ENCODE results near the gene MAD1L1. TPM values are rescaled to one million over a fixed set of nuclear protein-coding genes. Genes with fewer than 3 reads are reported as not detected.

MAD1L1 gene
- total and polyA plus RNA-seq, 2 donors (not counting 1 experiment from before 2014, with no cell fraction given): 9.8 to 29.4 TPM

GRCh38 chr7:2001601-2002442 is 230.9 kb downstream of the MAD1L1 start:
- TF ChIP-seq EZH2 (IDR thresholded peaks at IDR 0.05; ENCODE audit: low read length, missing control alignments) (no peak), CTCF (conservative IDR thresholded peaks at IDR 0.05 in 1 of 2, IDR thresholded peaks at IDR 0.05 in 1 of 2; ENCODE audit: low read depth in 1 of 2, low read length in 2 of 2) (no peak)
- Histone ChIP-seq H3K27me3 (ENCODE audit: control insufficient read depth, insufficient read depth, low read length) (no peaks in the 10 kb centered on the region), H3K4me2 (ENCODE audit: extremely low read depth, insufficient read depth, low read length) (no peak overlapping the region), H3K79me2 (ENCODE audit: control insufficient read depth, insufficient read depth, low read length) (no peaks in the 10 kb centered on the region), H3K4me3 (replicated peaks in 1 of 4; ENCODE audit: control extremely low read depth in 1 of 4, insufficient read depth in 1 of 4, low read depth in 3 of 4, low read length in 4 of 4) (no peak overlapping the region), H3K4me1 (ENCODE audit: control insufficient read depth, extremely low read depth, insufficient read depth, low read length) (no peaks in the 10 kb centered on the region), H3K9me3 (ENCODE audit: control insufficient read depth, insufficient read depth, low read depth, low read length) (no peaks in the 10 kb centered on the region), H2AFZ (ENCODE audit: low read length) (no peak overlapping the region), H3K9ac (ENCODE audit: insufficient read depth, low read length) (no peak overlapping the region), H3K36me3 (ENCODE audit: control insufficient read depth, insufficient read depth, low read length) (no peaks in the 10 kb centered on the region), H3K27ac (ENCODE audit: insufficient read depth, low read length) (no peak overlapping the region), H4K20me1 (ENCODE audit: control insufficient read depth, extremely low read depth, insufficient read depth, low read length) (no peaks in the 10 kb centered on the region)
- DNase-seq (ENCODE audit: low read depth in 2 of 2): no peak

- Histone ChIP-seq H4K20me1 (ENCODE audit: control insufficient read depth, extremely low read depth, insufficient read depth, low read length) (no peaks in the 10 kb centered on the region), H3K27me3 (ENCODE audit: control insufficient read depth, insufficient read depth, low read length) (no peaks in the 10 kb centered on the region), H3K4me1 (ENCODE audit: control insufficient read depth, extremely low read depth, insufficient read depth, low read length) (no peaks in the 10 kb centered on the region), H3K79me2 (ENCODE audit: control insufficient read depth, insufficient read depth, low read length) (no peaks in the 10 kb centered on the region), H3K27ac (ENCODE audit: insufficient read depth, low read length) (no peak overlapping the region), H2AFZ (ENCODE audit: low read length) (no peak overlapping the region), H3K4me3 (replicated peaks in 1 of 4; ENCODE audit: control extremely low read depth in 1 of 4, insufficient read depth in 1 of 4, low read depth in 3 of 4, low read length in 4 of 4) (no peak overlapping the region), H3K9me3 (ENCODE audit: control insufficient read depth, insufficient read depth, low read depth, low read length) (no peaks in the 10 kb centered on the region), H3K36me3 (ENCODE audit: control insufficient read depth, insufficient read depth, low read length) (no peaks in the 10 kb centered on the region), H3K4me2 (ENCODE audit: extremely low read depth, insufficient read depth, low read length) (no peak overlapping the region), H3K9ac (ENCODE audit: insufficient read depth, low read length) (no peak overlapping the region)
- TF ChIP-seq CTCF (conservative IDR thresholded peaks at IDR 0.05 in 1 of 2, IDR thresholded peaks at IDR 0.05 in 1 of 2; ENCODE audit: low read depth in 1 of 2, low read length in 2 of 2) (no peak), EZH2 (IDR thresholded peaks at IDR 0.05; ENCODE audit: low read length, missing control alignments) (no peak)
- DNase-seq (ENCODE audit: low read depth in 2 of 2): no peak
Observed at GRCh38 chr7:2000746-2001321, 231.9 kb downstream of the MAD1L1 start.

GRCh38 chr7:2000153-2000687 is 232.5 kb downstream of the MAD1L1 start:
- no peak overlapping the region for H3K9ac ChIP-seq (ENCODE audit: insufficient read depth, low read length)
- no peaks in the 10 kb centered on the region for H3K79me2 ChIP-seq (ENCODE audit: control insufficient read depth, insufficient read depth, low read length)
- H3K4me1 ChIP-seq (ENCODE audit: control insufficient read depth, extremely low read depth, insufficient read depth, low read length): no peaks in the 10 kb centered on the region
- no peaks in the 10 kb centered on the region for H3K27me3 ChIP-seq (ENCODE audit: control insufficient read depth, insufficient read depth, low read length)
- no peak overlapping the region for H3K4me3 ChIP-seq (replicated peaks in 1 of 4; ENCODE audit: control extremely low read depth in 1 of 4, insufficient read depth in 1 of 4, low read depth in 3 of 4, low read length in 4 of 4)
- H4K20me1 ChIP-seq (ENCODE audit: control insufficient read depth, extremely low read depth, insufficient read depth, low read length): no peaks in the 10 kb centered on the region
- H3K4me2 ChIP-seq (ENCODE audit: extremely low read depth, insufficient read depth, low read length): no peak overlapping the region
- H3K36me3 ChIP-seq (ENCODE audit: control insufficient read depth, insufficient read depth, low read length): peaks cover 1% of the 10 kb centered on the region
- no peak for TF ChIP-seq CTCF (conservative IDR thresholded peaks at IDR 0.05 in 1 of 2, IDR thresholded peaks at IDR 0.05 in 1 of 2; ENCODE audit: low read depth in 1 of 2, low read length in 2 of 2)
- no peak for TF ChIP-seq EZH2 (IDR thresholded peaks at IDR 0.05; ENCODE audit: low read length, missing control alignments)
- no peak for DNase-seq (ENCODE audit: low read depth in 2 of 2)
- no peak overlapping the region for H3K27ac ChIP-seq (ENCODE audit: insufficient read depth, low read length)
- H2AFZ ChIP-seq (ENCODE audit: low read length): no peak overlapping the region
- no peaks in the 10 kb centered on the region for H3K9me3 ChIP-seq (ENCODE audit: control insufficient read depth, insufficient read depth, low read depth, low read length)

All from fibroblast of lung (primary cell).